ENCODE results near the gene DNAJC19. TPM values are rescaled to one million over a fixed set of nuclear protein-coding genes. Genes with fewer than 3 reads are reported as not detected.

DNAJC19 gene
- total RNA-seq, result 36.5 TPM
- long read RNA-seq, transcript DNAJC19-201 (6 exons, 1,454 nt), result major isoform, 22 of 37 reads
- long read RNA-seq, partial matches to known transcripts, result 0 of 37 reads
- long read RNA-seq, other reads (novel, unspliced or antisense), result 5 of 37 reads

- DNase-seq, result peak; percentile 94
- intact Hi-C loops (cut with DNase I), result no loop called here
Measured at GRCh38 chr3:180989291-180990163, at the start of gene DNAJC19. Gene DNAJC19, minus strand, starts transcription at chr3:180989736. Its CDS starts 134 bp downstream, at chr3:180989602.

GRCh38 chr3:181030948-181031347, 41.4 kb upstream of the DNAJC19 start:
- intact Hi-C loops (cut with DNase I), result no loop called here
- H3K27ac ChIP-seq, result no peak overlapping the region
- H3K9me3 ChIP-seq, result peaks cover under 1% of the 10 kb centered on the region
- no peaks in the 10 kb centered on the region for H3K36me3 ChIP-seq
- no peaks in the 10 kb centered on the region for H3K4me1 ChIP-seq
- no peak for ATAC-seq
- DNase-seq, result no peak
- TF ChIP-seq CTCF (IDR thresholded peaks at IDR 0.05), result no peak
- no peak overlapping the region for H3K4me3 ChIP-seq
- H3K27me3 ChIP-seq (ENCODE audit: low read depth), result no peaks in the 10 kb centered on the region

More at GRCh38 chr3:180989291-180990163, at the start of gene DNAJC19:
- Histone ChIP-seq H3K9me3 (no peaks in the 10 kb centered on the region), H3K27ac (peak within 1 kb of the TSS; percentile 88), H3K36me3 (peaks cover 34% of the 10 kb centered on the region), H3K27me3 (ENCODE audit: low read depth) (no peaks in the 10 kb centered on the region), H3K4me1 (peaks cover 21% of the 10 kb centered on the region), H3K4me3 (peak within 1 kb of the TSS; percentile 85)
- TF ChIP-seq CTCF (IDR thresholded peaks at IDR 0.05), result no peak
- peak; percentile 99 for ATAC-seq

GRCh38 chr3:181025204-181025603, 35.7 kb upstream of the DNAJC19 start:
- H3K36me3 ChIP-seq, result no peaks in the 10 kb centered on the region

GRCh38 chr3:181017690-181018089, 28.2 kb upstream of the DNAJC19 start:
- Histone ChIP-seq H3K4me1 (no peaks in the 10 kb centered on the region), H3K4me3 (no peak overlapping the region), H3K27ac (no peak overlapping the region), H3K36me3 (no peaks in the 10 kb centered on the region), H3K27me3 (ENCODE audit: low read depth) (no peaks in the 10 kb centered on the region), H3K9me3 (no peaks in the 10 kb centered on the region)
- TF ChIP-seq CTCF (IDR thresholded peaks at IDR 0.05), result no peak
- intact Hi-C loops (cut with DNase I), result no loop called here
- ATAC-seq (no peak), DNase-seq (no peak)

More at GRCh38 chr3:181025204-181025603, 35.7 kb upstream of the DNAJC19 start:
- intact Hi-C loops (cut with DNase I), result no loop called here
- ATAC-seq (no peak), DNase-seq (no peak)
- no peaks in the 10 kb centered on the region for H3K27me3 ChIP-seq (ENCODE audit: low read depth)
- no peak overlapping the region for H3K27ac ChIP-seq
- no peak for TF ChIP-seq CTCF (IDR thresholded peaks at IDR 0.05)
- no peak overlapping the region for H3K4me3 ChIP-seq
- H3K9me3 ChIP-seq, result peaks cover 18% of the 10 kb centered on the region
- no peaks in the 10 kb centered on the region for H3K4me1 ChIP-seq

GRCh38 chr3:181009225-181009624, 19.7 kb upstream of the DNAJC19 start:
- TF ChIP-seq CTCF (IDR thresholded peaks at IDR 0.05), result no peak
- no peak overlapping the region for H3K27ac ChIP-seq
- no peaks in the 10 kb centered on the region for H3K4me1 ChIP-seq
- H3K4me3 ChIP-seq, result no peak overlapping the region
- no peaks in the 10 kb centered on the region for H3K27me3 ChIP-seq (ENCODE audit: low read depth)
- ATAC-seq (no peak), DNase-seq (no peak)
- H3K9me3 ChIP-seq, result no peaks in the 10 kb centered on the region
- no peaks in the 10 kb centered on the region for H3K36me3 ChIP-seq
- intact Hi-C loops (cut with DNase I), result no loop called here

Data from lower lobe of right lung (tissue), 2 donors.